Kidney tubule cell (primary cell): ENCODE results near the gene CT45A8.
"Not testable (repeated sequence)": the region's sequence is repeated elsewhere in the genome, so short reads cannot be mapped to it uniquely, and the experiment has no call there.

Experiments used
- DNase-seq: peaks from one replicate; pipeline ENCODE4 v3.0.0-alpha.2; 2018; ENCODE audit warnings: low spot score

CT45A8 gene

GRCh38 chrX:135854438-135854837, at the start of gene CT45A8:
TSS of gene CT45A8 (minus strand) at chrX:135854538. CDS start at chrX:135850783, 3,755 bp downstream.
- not testable (repeated sequence) for DNase-seq

- DNase-seq, result no peak
Measured at GRCh38 chrX:135893294-135893817, 39.0 kb upstream of the CT45A8 start, which contains the start of the genes CT45A10 and SAGE1. TSS of gene CT45A10 (minus strand) at chrX:135893444. CDS start at chrX:135885344, 8,100 bp downstream. TSS of gene SAGE1 (plus strand) at chrX:135893716. CDS start at chrX:135896243, 2,527 bp downstream.

- no peak for DNase-seq
Measured at GRCh38 chrX:135892781-135893180, 38.4 kb upstream of the CT45A8 start.

- DNase-seq, result no peak
Measured at GRCh38 chrX:135890087-135890585, 35.8 kb upstream of the CT45A8 start.

- DNase-seq, result not testable (repeated sequence)
Measured at GRCh38 chrX:135888976-135889375, 34.6 kb upstream of the CT45A8 start.

GRCh38 chrX:135888230-135888629, 33.9 kb upstream of the CT45A8 start:
- not testable (repeated sequence) for DNase-seq

GRCh38 chrX:135882741-135883140, 28.4 kb upstream of the CT45A8 start:
- not testable (repeated sequence) for DNase-seq

GRCh38 chrX:135871712-135872111, 17.4 kb upstream of the CT45A8 start, which contains the start of gene CT45A9:
TSS of gene CT45A9 (minus strand) at chrX:135871812. CDS start at chrX:135868061, 3,751 bp downstream.
- not testable (repeated sequence) for DNase-seq

- not testable (repeated sequence) for DNase-seq
Measured at GRCh38 chrX:135837180-135837579, 17.2 kb downstream of the CT45A8 start, which contains the start of gene CT45A7. TSS of gene CT45A7 (minus strand) at chrX:135837280. CDS start at chrX:135833533, 3,747 bp downstream.

GRCh38 chrX:135819912-135820311, 34.4 kb downstream of the CT45A8 start, which contains the start of gene CT45A2:
TSS of gene CT45A2 (minus strand) at chrX:135820012. CDS start at chrX:135816265, 3,747 bp downstream.
- DNase-seq, result not testable (repeated sequence)

GRCh38 chrX:135802687-135803086, 51.7 kb downstream of the CT45A8 start, which contains the start of gene CT45A6:
TSS of gene CT45A6 (minus strand) at chrX:135802787. CDS start at chrX:135798993, 3,794 bp downstream.
- DNase-seq, result not testable (repeated sequence)
